ENCODE measurements around the gene NUDC. TPM values are rescaled to one million over a fixed set of nuclear protein-coding genes. Genes with fewer than 3 reads are reported as not detected.

The NUDC gene
- total and polyA plus RNA-seq, 9 of the 15 experiments (the other 6 are each of a cell fraction or from before 2014, with no cell fraction given), result 9.8 to 234 (median 149) TPM

GRCh38 chr1:26942656-26943055 lies 21.1 kb downstream of the NUDC start:
- no peak for TF ChIP-seq MTA3 (IDR thresholded peaks at IDR 0.05; ENCODE audit: borderline replicate concordance)
- TF ChIP-seq HOXB6 (CRISPR knock-in tag; IDR thresholded peaks at IDR 0.05; ENCODE audit: borderline replicate concordance), result no peak
- TF ChIP-seq POLR2G (IDR thresholded peaks at IDR 0.05; ENCODE audit: low read depth, low read length), result 0 out of 2 replicates have a peak, but pooled peaks have one; percentile 32
- ChIA-PET POLR2A (interaction anchor here (1.1 to 1.5 kb wide), 2 partner anchors 8 to 16 kb away, joined by 3 to 6 read pairs; no protein-coding TSS in a partner anchor), CTCF (ENCODE audit: low intra/inter-chr PET ratio) (no interaction called here)
- Histone ChIP-seq H3K36me3 (ENCODE audit: control insufficient read depth, insufficient read depth, low read length) (peaks cover 88% of the 10 kb centered on the region), H3K4me1 (replicated peaks in 1 of 2; ENCODE audit: control insufficient read depth in 2 of 2, insufficient read depth in 2 of 2, low read length in 2 of 2) (peaks cover 0 to 3% of the 10 kb centered on the region in 2 experiments; a peak in 1 of 5 replicates), H3K79me2 (ENCODE audit: control insufficient read depth, insufficient read depth, low read length) (peaks cover 21% of the 10 kb centered on the region), H2AFZ (ENCODE audit: low read depth, low read length) (no peak overlapping the region), H3K4me3 (no peak overlapping the region), H3K27ac (ENCODE audit: extremely low read depth, low read depth, low read length) (no peak overlapping the region), H3K9me3 (replicated peaks; ENCODE audit: control insufficient read depth, insufficient read depth, low read depth, low read length) (no peaks in the 10 kb centered on the region; the same call in 1 of the 2 replicates), H3K4me2 (ENCODE audit: insufficient read depth, low read length) (no peak overlapping the region), H4K20me1 (replicated peaks; ENCODE audit: control insufficient read depth, insufficient read depth, low read length) (0 out of 2 replicates have a peak, but pooled peaks cover 10% of the 10 kb centered on the region), H3K27me3 (ENCODE audit: control insufficient read depth in 2 of 2, insufficient read depth in 2 of 2, low read length in 2 of 2) (no peaks in the 10 kb centered on the region), H3K9ac (ENCODE audit: insufficient read depth in 1 of 2, low read depth in 2 of 2, low read length in 2 of 2) (no peak overlapping the region), H3K9me1 (ENCODE audit: control insufficient read depth, insufficient read depth, low read length) (no peaks in the 10 kb centered on the region)
- FAIRE-seq (no peak), ATAC-seq (no peak), DNase-seq (ENCODE audit: extremely low read depth in 1 of 4, low spot score in 3 of 4) (no peak)
- WGBS (ENCODE audit: insufficient coverage, low coverage, missing lambda C conversion rate), result 98% methylated on average over 10 of the region's 12 CpGs
- in situ Hi-C loops (cut with MboI), result no loop called here
- BruUV-seq (replicated peaks), result no TSS peak
- intact Hi-C loops (cut with micrococcal nuclease), result no loop called here

DNA sequence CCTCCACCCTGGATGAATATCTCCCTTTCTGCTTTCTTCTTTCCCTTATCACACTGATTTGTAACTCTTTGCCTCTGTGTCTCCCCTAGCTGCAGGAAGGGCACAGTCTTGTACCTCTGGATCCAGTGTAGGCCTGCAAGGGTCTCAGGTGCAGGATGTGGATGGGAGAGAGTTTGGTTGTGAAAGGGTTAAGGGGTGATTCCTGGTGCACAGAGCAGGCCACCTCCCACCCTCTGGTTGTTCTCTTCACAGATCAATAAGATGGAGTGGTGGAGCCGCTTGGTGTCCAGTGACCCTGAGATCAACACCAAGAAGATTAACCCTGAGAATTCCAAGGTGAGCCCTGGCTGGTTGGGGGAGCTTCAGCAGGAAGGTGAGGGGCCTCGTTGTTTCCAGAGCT lies 23.6 kb downstream of the NUDC start:
- WGBS (ENCODE audit: insufficient coverage, low coverage, missing lambda C conversion rate), result 89% methylated on average over 2 of the region's 2 CpGs
- Histone ChIP-seq H3K27me3 (ENCODE audit: control insufficient read depth in 2 of 2, insufficient read depth in 2 of 2, low read length in 2 of 2) (no peaks in the 10 kb centered on the region), H3K9me1 (ENCODE audit: control insufficient read depth, insufficient read depth, low read length) (no peaks in the 10 kb centered on the region), H3K4me3 (no peak overlapping the region), H4K20me1 (replicated peaks; ENCODE audit: control insufficient read depth, insufficient read depth, low read length) (no peaks in the 10 kb centered on the region), H3K9ac (ENCODE audit: insufficient read depth in 1 of 2, low read depth in 2 of 2, low read length in 2 of 2) (no peak overlapping the region; a peak in 1 of 4 replicates), H3K4me1 (replicated peaks in 1 of 2; ENCODE audit: control insufficient read depth in 2 of 2, insufficient read depth in 2 of 2, low read length in 2 of 2) (peaks cover 3 to 11% of the 10 kb centered on the region in 2 experiments; a peak in 4 of 5 replicates), H3K27ac (ENCODE audit: extremely low read depth, low read depth, low read length) (no peak overlapping the region), H3K36me3 (ENCODE audit: control insufficient read depth, insufficient read depth, low read length) (peaks cover 66% of the 10 kb centered on the region), H2AFZ (ENCODE audit: low read depth, low read length) (no peak overlapping the region), H3K9me3 (replicated peaks; ENCODE audit: control insufficient read depth, insufficient read depth, low read depth, low read length) (no peaks in the 10 kb centered on the region; the same call in 1 of the 2 replicates), H3K79me2 (ENCODE audit: control insufficient read depth, insufficient read depth, low read length) (no peaks in the 10 kb centered on the region), H3K4me2 (ENCODE audit: insufficient read depth, low read length) (no peak overlapping the region)
- ATAC-seq, result no peak
- in situ Hi-C loops (cut with MboI), result no loop called here
- FAIRE-seq, result no peak
- BruUV-seq (replicated peaks), result no TSS peak
- CTCF ChIA-PET (ENCODE audit: low intra/inter-chr PET ratio), result no interaction called here
- POLR2A ChIA-PET, result interaction anchor here (1.1 kb wide), 1 partner anchor 9 kb away, joined by 4 read pairs; no protein-coding TSS in a partner anchor
- intact Hi-C loops (cut with micrococcal nuclease), result no loop called here
- TF ChIP-seq ZSCAN32 (CRISPR knock-in tag; IDR thresholded peaks at IDR 0.05) (no peak), POLR2A (conservative IDR thresholded peaks at IDR 0.05) (0 out of 2 replicates have a peak, but pooled peaks have one; percentile 13)
- DNase-seq (ENCODE audit: extremely low read depth in 1 of 4, low spot score in 3 of 4), result no peak
